Posterior cingulate gyrus (tissue), 11 donors: ENCODE results near the gene ZCCHC13.
A peak's percentile ranks its signal among the peaks of the same experiment; 100 is the strongest.
"Not testable (repeated sequence)": the region's sequence is repeated elsewhere in the genome, so short reads cannot be mapped to it uniquely, and the experiment has no call there.

Experiments used
- DNase-seq, 10 donors: peaks; one replicate each; pipeline versions ENCODE4 v3.0.0 to v3.0.0-alpha.2; 2020 to 2021; ENCODE audit warnings: mixed read lengths in 3 of 10
- intact Hi-C: fragments of 100-400 bp; cut with DNase I; formaldehyde crosslinking; loops from one replicate; pipeline ENCODE4 v1.15.1; 2023

The ZCCHC13 gene

DNA sequence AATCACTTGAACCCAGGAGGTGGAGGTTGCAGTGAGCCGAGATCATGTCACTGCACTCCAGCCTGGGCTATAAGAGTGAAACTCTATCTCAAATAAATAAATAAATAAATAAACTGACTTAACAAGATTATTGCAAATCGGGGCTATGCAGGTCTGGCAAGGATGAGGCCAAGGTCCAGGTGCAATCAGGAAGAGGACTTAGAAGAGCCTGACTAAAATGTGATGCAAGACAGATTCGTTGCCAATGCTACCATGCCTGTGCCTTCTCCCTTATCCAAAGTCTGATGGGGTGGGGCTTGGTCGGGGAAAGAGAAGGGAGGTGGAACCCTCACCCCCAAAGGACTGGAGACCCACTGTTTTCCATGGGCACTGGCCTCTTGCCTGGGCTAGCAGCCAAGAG, 14.7 kb downstream of the ZCCHC13 start:
- DNase-seq, result no peak
- intact Hi-C loops, result no loop called here

DNA sequence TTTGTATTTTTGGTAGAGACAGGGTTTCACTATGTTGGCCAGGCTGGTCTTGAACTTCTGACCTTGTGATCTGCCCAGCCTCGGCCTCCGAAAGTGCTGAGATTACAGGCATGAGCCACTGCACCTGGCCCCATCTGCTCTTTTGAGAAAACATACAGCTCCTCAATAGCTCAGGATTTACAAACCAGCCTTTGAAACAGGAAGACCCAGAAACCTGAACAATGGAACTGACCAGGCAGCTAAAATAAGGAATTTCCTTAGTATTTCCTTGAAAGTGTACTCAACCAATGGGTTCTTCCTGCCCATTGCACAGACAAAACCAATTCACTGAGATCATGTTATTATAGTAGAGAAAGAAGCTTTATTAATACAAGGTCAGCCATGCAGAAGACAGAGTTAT, 15.3 kb downstream of the ZCCHC13 start:
- intact Hi-C loops, result not testable (repeated sequence)

DNA sequence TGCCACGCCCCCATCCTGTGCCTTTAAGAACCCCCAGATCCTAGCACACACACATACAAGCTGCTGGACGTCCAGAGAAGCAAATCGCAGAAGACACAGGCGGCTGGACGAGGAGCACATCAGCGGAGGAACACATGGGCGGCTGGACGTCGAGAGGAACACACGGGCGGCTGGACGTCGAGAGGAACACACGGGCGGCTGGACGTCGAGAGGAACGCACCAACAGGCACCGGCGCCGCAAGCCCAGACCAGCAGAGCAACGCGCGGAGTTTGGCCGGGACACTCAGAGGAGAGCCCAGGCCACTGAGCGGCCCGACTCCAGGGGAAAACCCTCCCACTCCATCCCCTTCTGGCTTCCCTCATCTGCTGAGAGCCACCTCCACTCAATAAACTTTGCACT, 17.2 kb downstream of the ZCCHC13 start:
- DNase-seq, result no peak
- intact Hi-C loops, result no loop called here

More for the DNA sequence above, 15.3 kb downstream of the ZCCHC13 start:
- not testable (repeated sequence) for DNase-seq

- intact Hi-C loops, result no loop called here
- no peak for DNase-seq
Measured at GRCh38 chrX:74324131-74324530, 20.2 kb downstream of the ZCCHC13 start.

DNA sequence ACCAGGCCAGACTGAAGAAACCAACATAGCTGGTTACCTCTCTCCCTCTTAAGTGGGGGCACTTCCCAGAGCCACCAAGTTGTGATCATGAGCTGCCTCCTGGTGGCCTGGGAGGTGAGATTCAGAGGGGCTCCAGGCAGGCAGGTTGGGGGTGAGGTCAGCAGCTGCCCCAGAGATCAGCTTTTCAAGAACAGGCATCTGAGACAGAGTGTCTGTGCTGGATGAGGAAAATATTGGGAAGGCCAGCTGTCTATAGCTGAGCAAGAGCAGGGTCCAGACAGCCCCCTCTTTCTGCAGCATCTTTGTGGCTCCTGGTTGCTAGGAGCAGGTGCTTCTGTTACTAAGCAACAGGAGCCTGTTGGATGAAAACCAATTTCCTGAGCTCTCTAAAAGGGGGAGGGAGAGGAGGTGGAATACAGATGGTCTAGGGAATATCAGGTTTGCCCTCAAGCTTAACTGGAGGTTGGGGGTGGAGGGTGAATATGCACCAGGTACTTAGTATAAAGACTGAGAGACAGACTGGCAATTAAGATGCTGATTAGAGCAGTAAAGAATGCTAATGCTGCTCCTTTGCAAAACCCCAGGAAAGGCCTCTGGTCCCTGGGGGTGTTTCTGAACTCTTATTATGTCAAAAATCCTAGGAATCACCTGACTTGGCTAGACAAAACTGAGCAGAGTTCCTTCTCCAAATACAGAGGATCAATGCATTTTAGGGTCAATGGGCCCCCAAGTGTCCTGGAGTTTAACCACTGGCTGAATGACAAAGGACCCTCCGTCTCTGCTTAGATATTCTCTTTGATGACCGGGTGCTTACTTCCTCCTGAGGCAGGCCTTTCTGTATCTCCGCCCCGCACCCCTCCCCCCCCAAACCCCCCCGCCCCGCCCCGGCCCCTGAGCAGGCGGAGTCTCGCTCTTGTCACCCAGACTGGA, 21.4 kb downstream of the ZCCHC13 start:
- intact Hi-C loops, result no loop called here
- DNase-seq, result no peak

- intact Hi-C loops, result no loop called here
- no peak for DNase-seq
Measured at GRCh38 chrX:74338852-74339251, 34.9 kb downstream of the ZCCHC13 start.

DNA sequence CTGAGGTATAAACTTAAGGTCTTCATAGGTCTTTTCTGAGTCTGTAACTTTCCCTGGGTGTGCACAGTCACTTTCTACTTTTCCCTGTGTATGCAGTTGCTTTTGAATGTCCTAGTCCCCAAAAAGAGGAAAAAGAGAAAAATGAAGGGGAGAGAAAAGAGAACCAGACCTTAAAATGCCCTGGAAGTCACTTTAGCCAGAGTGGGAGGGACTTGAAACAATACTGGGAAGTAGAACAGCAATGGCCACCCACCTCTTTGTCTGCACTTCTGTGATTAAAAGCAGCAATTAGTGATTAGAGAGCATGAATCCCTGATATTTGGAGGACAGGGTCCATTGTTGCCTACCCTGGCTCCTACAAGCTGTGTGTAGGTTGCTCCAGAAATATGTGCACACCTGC, 36.1 kb downstream of the ZCCHC13 start:
- intact Hi-C loops, result no loop called here

GRCh38 chrX:74342211-74342610, 38.2 kb downstream of the ZCCHC13 start:
- intact Hi-C loops, DNase-seq: not testable (repeated sequence)

More for the DNA sequence above, 36.1 kb downstream of the ZCCHC13 start:
- no peak for DNase-seq

- DNase-seq, result peak in 1 of 10 donors; percentile 33
- intact Hi-C loops, result loop anchor here (2.0 kb wide), 1 partner anchor 489 kb away; no protein-coding TSS in a partner anchor
Measured at GRCh38 chrX:74343343-74344279, 39.6 kb downstream of the ZCCHC13 start.

GRCh38 chrX:74344280-74344622, 40.3 kb downstream of the ZCCHC13 start:
- no peak for DNase-seq
- intact Hi-C loops, result loop anchor here (2.0 kb wide), 1 partner anchor 489 kb away; no protein-coding TSS in a partner anchor

DNA sequence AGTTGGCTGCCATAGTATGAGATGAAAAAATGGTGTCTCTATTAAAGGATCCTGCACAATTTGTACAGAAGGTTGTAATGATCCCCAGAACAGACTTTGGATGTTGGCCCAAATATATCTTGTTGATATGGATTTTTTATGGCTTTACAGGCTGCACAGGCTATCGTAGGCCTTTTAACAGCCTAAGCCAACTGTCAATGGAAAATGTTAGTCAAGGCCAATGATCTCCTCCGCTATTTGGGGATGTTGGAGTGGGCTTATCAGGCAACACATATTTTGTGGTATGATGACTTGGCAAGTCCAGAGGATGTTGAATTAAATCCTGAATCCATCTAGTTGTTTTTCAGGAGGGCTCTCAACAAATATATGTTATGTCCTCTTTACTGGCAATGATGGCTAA, 42.1 kb downstream of the ZCCHC13 start:
- intact Hi-C loops, result no loop called here
- DNase-seq, result no peak

DNA sequence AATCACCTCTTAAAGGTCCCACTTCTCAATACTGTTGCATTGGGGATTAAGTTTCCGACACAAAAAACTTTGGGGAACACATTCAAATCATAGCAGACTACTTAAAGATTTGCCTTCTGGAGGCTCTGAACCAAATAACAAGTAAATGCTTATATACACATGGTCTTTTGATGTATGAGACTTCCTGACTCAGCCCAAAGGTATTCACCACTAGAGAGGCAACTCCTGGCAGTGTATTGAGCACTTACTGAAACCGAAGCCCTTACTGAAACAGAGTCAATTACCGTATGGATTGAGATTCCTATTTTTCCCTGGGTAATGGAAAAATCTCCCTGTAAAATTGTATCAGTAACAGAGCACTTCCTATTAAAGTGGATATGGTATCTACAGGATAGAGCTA, 45.4 kb downstream of the ZCCHC13 start:
- DNase-seq, result no peak
- intact Hi-C loops, result no loop called here

DNA sequence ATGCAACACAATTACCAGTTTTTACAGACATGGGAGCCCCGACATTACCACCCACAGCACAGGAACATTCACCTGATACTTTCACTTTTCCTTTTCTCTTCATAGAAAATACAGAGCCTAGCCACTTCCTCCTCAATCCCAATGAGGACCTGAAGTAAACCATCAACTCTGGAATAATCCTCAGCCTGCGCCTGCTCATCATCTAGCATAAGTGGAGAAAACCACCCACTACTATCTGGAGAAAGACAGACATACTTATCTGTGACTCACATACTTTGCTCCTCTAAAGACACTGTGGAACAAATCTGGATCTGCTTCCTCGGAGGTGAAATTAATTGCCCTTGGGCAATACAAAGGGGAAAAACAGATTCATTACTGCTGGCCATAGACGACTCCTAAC, 47.8 kb downstream of the ZCCHC13 start:
- DNase-seq, result no peak
- intact Hi-C loops, result no loop called here

DNA sequence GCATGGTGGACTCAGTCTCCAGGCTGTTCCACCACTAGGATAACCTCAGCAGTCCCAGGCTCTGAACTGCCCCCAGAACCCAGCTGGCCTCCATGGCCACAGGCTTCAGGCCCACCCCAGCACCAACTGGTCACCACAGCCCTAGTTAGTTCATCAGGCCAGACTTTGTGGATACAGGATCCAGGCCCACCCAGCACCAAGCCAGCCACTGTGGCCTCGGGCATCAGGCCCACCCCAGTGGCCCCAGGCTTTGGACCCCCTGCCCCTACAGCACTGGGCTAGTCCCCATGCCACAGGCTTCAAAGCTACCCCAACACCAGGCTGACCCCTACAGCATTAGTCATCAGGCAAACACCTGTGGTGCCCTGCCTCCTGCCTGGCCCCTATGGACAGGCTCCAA, 50.0 kb downstream of the ZCCHC13 start:
- intact Hi-C loops, result no loop called here
- no peak for DNase-seq
